SK-N-SH (cell line): ENCODE data around the gene PCLO. TPM values are rescaled to one million over a fixed set of nuclear protein-coding genes. Genes with fewer than 3 reads are reported as not detected.

Experiments
- CTCF ChIA-PET: fragments of 300-600, 350-600 bp; formaldehyde crosslinking; extraction: SDS; loops from one replicate; lab custom pipeline; 2021; lab: Yijun Ruan, JAX
- POLR2A ChIA-PET: fragments of 350-600 bp; sonication (Branson Sonifier 250); formaldehyde crosslinking; extraction: SDS; loops from one replicate; lab custom pipeline; 2020; ENCODE audit warnings: antibody characterized with exemption, inconsistent platforms; lab: Yijun Ruan, JAX
- DNase-seq: peaks from one replicate; pipeline ENCODE4 v3.0.0; 2012
- H2AFZ ChIP-seq: fragments of 200-600 bp; sonication (generic); 2 replicates; pipeline ENCODE4 v1.8.1; 2016; ENCODE audit warnings: antibody characterized with exemption, mild to moderate bottlenecking, low read depth
- H3F3A ChIP-seq: fragments of 200-600 bp; sonication (generic); replicated peaks from 2 replicates; pipeline ENCODE3; 2016; ENCODE audit warnings: antibody characterized with exemption, mild to moderate bottlenecking; ENCODE audit not compliant: insufficient read depth
- H3K27ac ChIP-seq, 2 experiments: fragments of 200-500 bp in 1 of 2; fragments of 200-600 bp in 1 of 2; sonication (Bioruptor generic) in 1 of 2; sonication (generic), shearing (Covaris generic) in 1 of 2; 2 replicates each; pipeline versions ENCODE4 v1.5.1 to v1.6.1; 2014 to 2016; ENCODE audit warnings: low read depth in 2 of 2, inconsistent platforms in 1 of 2, low read length in 1 of 2, mild to moderate bottlenecking in 1 of 2, mixed read lengths in 1 of 2
- H3K27me3 ChIP-seq: fragments of 200-600 bp; sonication (generic), shearing (Covaris generic); 2 replicates; pipeline ENCODE4 v1.6.1; 2016; ENCODE audit warnings: mixed run types; ENCODE audit not compliant: insufficient read depth
- H3K36me3 ChIP-seq, 2 experiments: fragments of 200-500 bp in 1 of 2; fragments of 200-600 bp in 1 of 2; sonication (Bioruptor generic) in 1 of 2; sonication (generic) in 1 of 2; replicated peaks in 1 of 2; 2 replicates each; pipeline versions ENCODE3 to v1.5.1; 2014 to 2016; ENCODE audit warnings: low read length in 1 of 2, mild to moderate bottlenecking in 1 of 2; ENCODE audit not compliant: insufficient read depth in 2 of 2, control insufficient read depth in 1 of 2
- H3K4me1 ChIP-seq, 2 experiments: fragments of 200-500 bp in 1 of 2; fragments of 200-600 bp in 1 of 2; sonication (Bioruptor generic) in 1 of 2; sonication (generic), shearing (Covaris generic) in 1 of 2; 2 replicates each; pipeline versions ENCODE4 v1.5.1 to v1.6.1; 2014 to 2016; ENCODE audit warnings: low read depth in 1 of 2, low read length in 1 of 2, mixed run types in 1 of 2; ENCODE audit not compliant: insufficient read depth in 2 of 2, control insufficient read depth in 1 of 2
- H3K4me2 ChIP-seq: fragments of 200-600 bp; sonication (generic), shearing (Covaris generic); 2 replicates; pipeline ENCODE4 v1.6.1; 2017; ENCODE audit warnings: mixed run types
- H3K4me3 ChIP-seq, 2 experiments: fragments of 200-500 bp in 1 of 2; fragments of 200-600 bp in 1 of 2; sonication (Bioruptor generic) in 1 of 2; sonication (generic), shearing (Covaris generic) in 1 of 2; 2 replicates each; pipeline versions ENCODE4 v1.5.1 to v1.8.1; 2014 to 2016; ENCODE audit warnings: low read depth in 2 of 2, inconsistent platforms in 1 of 2, low read length in 1 of 2, mild to moderate bottlenecking in 1 of 2, mixed read lengths in 1 of 2, moderate library complexity in 1 of 2
- H3K79me2 ChIP-seq: fragments of 200-600 bp; sonication (generic); 2 replicates; pipeline ENCODE4 v1.8.1; 2017; ENCODE audit warnings: mild to moderate bottlenecking; ENCODE audit not compliant: insufficient read depth
- H3K9ac ChIP-seq: fragments of 200-600 bp; sonication (generic); 2 replicates; pipeline ENCODE4 v1.6.1; 2017; ENCODE audit warnings: mixed run types
- H3K9me2 ChIP-seq: fragments of 200-600 bp; sonication (generic); 2 replicates; pipeline ENCODE4 v1.6.1; 2017; ENCODE audit warnings: mixed run types
- H3K9me3 ChIP-seq: fragments of 200-600 bp; sonication (generic); 2 replicates; pipeline ENCODE4 v1.6.1; 2017; ENCODE audit warnings: mixed run types, mild to moderate bottlenecking, moderate library complexity
- H4K20me1 ChIP-seq: fragments of 200-600 bp; sonication (generic); 2 replicates; pipeline ENCODE4 v1.6.1; 2017; ENCODE audit warnings: mild to moderate bottlenecking, mixed run types; ENCODE audit not compliant: insufficient read depth
- EP300 ChIP-seq, 2 experiments: IDR thresholded peaks; 2 replicates each; pipeline versions ENCODE4 v1.4.0 to v1.6.1; 2012; ENCODE audit warnings: borderline replicate concordance in 1 of 2, low read depth in 1 of 2, low read length in 1 of 2
- FOSL2 ChIP-seq: IDR thresholded peaks from 2 replicates; pipeline ENCODE4 v1.4.0; 2012; ENCODE audit warnings: low read depth, mild to moderate bottlenecking, moderate library complexity, borderline replicate concordance
- FOXJ3 ChIP-seq: sonication (generic); formaldehyde crosslinking; IDR thresholded peaks from 2 replicates; pipeline ENCODE4 v1.5.1; 2020; ENCODE audit warnings: mild to moderate bottlenecking, missing genetic modification reagents
- GABPA ChIP-seq: IDR thresholded peaks from 2 replicates; pipeline ENCODE4 v1.4.0; 2012; ENCODE audit warnings: low read depth, mild to moderate bottlenecking
- JUND ChIP-seq: IDR thresholded peaks from 2 replicates; pipeline ENCODE4 v1.4.0; 2012
- MAX ChIP-seq: IDR thresholded peaks from 2 replicates; pipeline ENCODE4 v1.4.0; 2012; ENCODE audit warnings: low read depth
- MEF2A ChIP-seq: IDR thresholded peaks from 2 replicates; pipeline ENCODE4 v1.4.0; 2012; ENCODE audit warnings: low read depth, borderline replicate concordance
- NRF1 ChIP-seq: IDR thresholded peaks from 2 replicates; pipeline ENCODE4 v1.6.1; 2012; ENCODE audit warnings: low read depth, mild to moderate bottlenecking, low read length
- RCOR1 ChIP-seq: fragments of 150-350 bp; IDR thresholded peaks from 2 replicates; pipeline ENCODE4 v1.6.1; 2017; ENCODE audit warnings: antibody characterized with exemption, low read length
- RFX5 ChIP-seq: IDR thresholded peaks from 2 replicates; pipeline ENCODE4 v1.6.1; 2012; ENCODE audit warnings: mild to moderate bottlenecking, improper control_type of control experiment, low read length
- RXRA ChIP-seq: IDR thresholded peaks from 2 replicates; pipeline ENCODE4 v1.4.0; 2012; ENCODE audit warnings: low read depth, mild to moderate bottlenecking, borderline replicate concordance
- SMC3 ChIP-seq: IDR thresholded peaks from 2 replicates; pipeline ENCODE4 v1.6.1; 2012; ENCODE audit warnings: low read depth, low read length, improper control_type of control experiment
- TCF12 ChIP-seq: IDR thresholded peaks from 2 replicates; pipeline ENCODE4 v1.4.0; 2012
- ZBTB33 ChIP-seq: IDR thresholded peaks from 2 replicates; pipeline ENCODE4 v1.4.0; 2012; ENCODE audit warnings: low read depth, borderline replicate concordance
- WGBS: methylation state at CpG from one replicate; pipeline ENCODE4 v1.1.6; 2017; ENCODE audit warnings: low lambda C conversion rate; 5-methylcytosine and 5-hydroxymethylcytosine counted together
- polyA plus RNA-seq, 3 experiments: library from polyadenylated mRNA; depleted of rRNA; stranded (reverse); fragments of >200 nt; gene quantifications; 2 replicates each; pipeline ENCODE4 v1.2.3, GENCODE V29; 2012
- TF ChIP-seq, protein P1 (sequence below): fragments of 150-350 bp; IDR thresholded peaks from 2 replicates; pipeline ENCODE4 v1.6.1; 2016; ENCODE audit warnings: mild to moderate bottlenecking, low read depth, low read length
- TF ChIP-seq, protein P2 (sequence below): IDR thresholded peaks from 2 replicates; pipeline ENCODE4; 2012

PCLO gene
- polyA plus RNA-seq, 1 of the 3 experiments (the other 2 are of a cell fraction), result 0.51 TPM

GRCh38 chr7:82760074-82760473 is 402.6 kb downstream of the PCLO start:
- no peak overlapping the region for H3K4me3 ChIP-seq
- H4K20me1 ChIP-seq, result no peaks in the 10 kb centered on the region
- no peaks in the 10 kb centered on the region for H3K79me2 ChIP-seq
- no peak for TF ChIP-seq RCOR1
- no peak for TF ChIP-seq RFX5
- no peak for TF ChIP-seq MAX
- TF ChIP-seq ZBTB33, result no peak
- TF ChIP-seq, protein P1, sequence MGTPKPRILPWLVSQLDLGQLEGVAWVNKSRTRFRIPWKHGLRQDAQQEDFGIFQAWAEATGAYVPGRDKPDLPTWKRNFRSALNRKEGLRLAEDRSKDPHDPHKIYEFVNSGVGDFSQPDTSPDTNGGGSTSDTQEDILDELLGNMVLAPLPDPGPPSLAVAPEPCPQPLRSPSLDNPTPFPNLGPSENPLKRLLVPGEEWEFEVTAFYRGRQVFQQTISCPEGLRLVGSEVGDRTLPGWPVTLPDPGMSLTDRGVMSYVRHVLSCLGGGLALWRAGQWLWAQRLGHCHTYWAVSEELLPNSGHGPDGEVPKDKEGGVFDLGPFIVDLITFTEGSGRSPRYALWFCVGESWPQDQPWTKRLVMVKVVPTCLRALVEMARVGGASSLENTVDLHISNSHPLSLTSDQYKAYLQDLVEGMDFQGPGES, result no peak
- no peak for TF ChIP-seq EP300 (IDR thresholded peaks at IDR 0.05; ENCODE audit: borderline replicate concordance in 1 of 2, low read depth in 1 of 2, low read length in 1 of 2)
- TF ChIP-seq, protein P2, sequence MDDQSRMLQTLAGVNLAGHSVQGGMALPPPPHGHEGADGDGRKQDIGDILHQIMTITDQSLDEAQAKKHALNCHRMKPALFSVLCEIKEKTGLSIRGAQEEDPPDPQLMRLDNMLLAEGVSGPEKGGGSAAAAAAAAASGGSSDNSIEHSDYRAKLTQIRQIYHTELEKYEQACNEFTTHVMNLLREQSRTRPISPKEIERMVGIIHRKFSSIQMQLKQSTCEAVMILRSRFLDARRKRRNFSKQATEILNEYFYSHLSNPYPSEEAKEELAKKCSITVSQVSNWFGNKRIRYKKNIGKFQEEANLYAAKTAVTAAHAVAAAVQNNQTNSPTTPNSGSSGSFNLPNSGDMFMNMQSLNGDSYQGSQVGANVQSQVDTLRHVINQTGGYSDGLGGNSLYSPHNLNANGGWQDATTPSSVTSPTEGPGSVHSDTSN, result no peak
- TF ChIP-seq FOXJ3 (CRISPR knock-in tag), result no peak
- TF ChIP-seq RXRA, result no peak
- peaks cover 20% of the 10 kb centered on the region for H3F3A ChIP-seq
- H3K9me3 ChIP-seq, result peaks cover 8% of the 10 kb centered on the region; the same call in 1 of the 2 replicates
- H3K9me2 ChIP-seq, result no peaks in the 10 kb centered on the region
- CTCF ChIA-PET, result interaction anchor here (0.7 to 2.2 kb wide), 4 partner anchors 13 to 777 kb away, joined by 3 to 10 read pairs (median 4); no protein-coding TSS in a partner anchor
- H3K9ac ChIP-seq, result no peak overlapping the region
- 0 out of 2 replicates have a peak overlapping the region, but pooled peaks have one; percentile 3 for H2AFZ ChIP-seq
- H3K27ac ChIP-seq, result no peak overlapping the region
- no peaks in the 10 kb centered on the region for H3K36me3 ChIP-seq
- no peak for DNase-seq
- H3K4me2 ChIP-seq, result no peak overlapping the region
- POLR2A ChIA-PET, result no interaction called here
- peaks cover 3 to 19% of the 10 kb centered on the region in 2 experiments; a peak in 3 of 4 replicates for H3K4me1 ChIP-seq
- no peaks in the 10 kb centered on the region for H3K27me3 ChIP-seq

DNA sequence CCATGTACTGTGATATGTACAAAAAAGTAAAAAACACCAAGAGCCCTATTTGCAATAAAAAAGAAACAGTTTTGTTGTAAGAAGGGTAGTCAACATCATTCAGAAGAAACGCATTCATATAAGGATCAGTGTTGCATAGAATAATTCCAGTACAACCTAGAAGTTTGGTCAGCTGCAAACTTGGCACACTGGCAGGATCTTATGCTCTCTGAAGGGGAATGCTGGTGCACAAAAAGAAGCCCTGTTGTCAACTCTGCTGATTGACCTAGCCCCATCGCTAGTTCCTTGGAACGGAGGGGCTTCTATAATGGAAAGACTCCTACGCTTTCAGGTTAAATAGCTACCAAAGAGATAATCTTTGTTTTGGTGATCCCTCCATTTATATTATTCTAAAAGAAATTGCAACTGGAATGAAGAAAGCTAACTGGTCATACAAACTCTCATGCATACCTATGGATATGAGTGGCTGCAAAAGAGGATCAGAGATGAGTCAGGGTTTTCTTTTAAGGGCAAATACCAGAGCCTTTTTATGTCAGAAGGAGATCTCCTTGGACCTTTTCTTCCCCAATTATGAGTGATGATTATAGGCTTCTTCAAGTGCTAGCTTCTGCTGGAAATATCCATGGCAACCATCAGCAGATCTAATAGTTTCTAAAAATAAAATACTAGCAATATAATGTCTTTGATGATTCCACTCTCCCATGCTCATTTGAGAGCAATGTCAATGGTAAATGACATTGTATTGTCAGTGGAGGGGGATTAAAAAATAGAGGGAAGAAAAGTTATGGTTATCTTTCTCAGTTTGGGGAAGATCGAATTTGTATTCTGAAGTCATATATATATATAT is 406.8 kb downstream of the PCLO start:
- CTCF ChIA-PET, result interaction anchor here (1.1 to 3.7 kb wide), 2 partner anchors 16 to 28 kb away, joined by 3 to 15 read pairs; no protein-coding TSS in a partner anchor
- TF ChIP-seq TCF12 (peak; percentile 66), MEF2A (peak; percentile 74), GABPA (no peak), JUND (peak; percentile 73), RXRA (peak; percentile 73; the same call in 1 of the 2 replicates), FOSL2 (peak; percentile 92), MAX (no peak), EP300 (IDR thresholded peaks at IDR 0.05; ENCODE audit: borderline replicate concordance in 1 of 2, low read depth in 1 of 2, low read length in 1 of 2) (peak in 1 of 2 experiments; percentile 47; a peak in 1 of 4 replicates), SMC3 (no peak), NRF1 (no peak)
- TF ChIP-seq, protein P2, result peak; percentile 60

More for the DNA sequence above, 406.8 kb downstream of the PCLO start:
- no peaks in the 10 kb centered on the region for H3K36me3 ChIP-seq
- H3K4me3 ChIP-seq, result no peak overlapping the region
- no peaks in the 10 kb centered on the region; the same call in 1 of the 2 replicates for H3K9me2 ChIP-seq
- POLR2A ChIA-PET, result no interaction called here
- H3K9ac ChIP-seq, result peak overlapping the region; percentile 12; the same call in 1 of the 2 replicates
- H2AFZ ChIP-seq, result peak overlapping the region; percentile 79
- peaks cover 21% of the 10 kb centered on the region for H3F3A ChIP-seq
- no peaks in the 10 kb centered on the region for H3K27me3 ChIP-seq
- no peaks in the 10 kb centered on the region for H4K20me1 ChIP-seq
- 85% methylated on average over 5 of the region's 5 CpGs for WGBS
- peaks cover 0 to 21% of the 10 kb centered on the region in 2 experiments; a peak in 3 of 4 replicates for H3K4me1 ChIP-seq
- no peaks in the 10 kb centered on the region for H3K9me3 ChIP-seq
- peak overlapping the region; percentile 39; the same call in 1 of the 2 replicates for H3K4me2 ChIP-seq
- H3K27ac ChIP-seq, result peak overlapping the region in 1 of 2 experiments; percentile 81; a peak in 3 of 4 replicates
- no peaks in the 10 kb centered on the region for H3K79me2 ChIP-seq
- no peak for DNase-seq
